ENCODE results near the gene ORC3.
"Not testable (repeated sequence)": the region's sequence is repeated elsewhere in the genome, so short reads cannot be mapped to it uniquely, and the experiment has no call there.

ORC3 gene

GRCh38 chr6:87697581-87698546 is 107.9 kb downstream of the ORC3 start:
- no peak for DNase-seq (ENCODE audit: low read depth)

- no peak for DNase-seq (ENCODE audit: low read depth)
These were observed 108.6 kb downstream of the ORC3 start for GRCh38 chr6:87698547-87699006.

- no peak for DNase-seq (ENCODE audit: low read depth)
These were observed 109.6 kb downstream of the ORC3 start for GRCh38 chr6:87699576-87699975.

GRCh38 chr6:87700397-87701343 is 110.7 kb downstream of the ORC3 start:
- DNase-seq (ENCODE audit: low read depth): no peak

DNA sequence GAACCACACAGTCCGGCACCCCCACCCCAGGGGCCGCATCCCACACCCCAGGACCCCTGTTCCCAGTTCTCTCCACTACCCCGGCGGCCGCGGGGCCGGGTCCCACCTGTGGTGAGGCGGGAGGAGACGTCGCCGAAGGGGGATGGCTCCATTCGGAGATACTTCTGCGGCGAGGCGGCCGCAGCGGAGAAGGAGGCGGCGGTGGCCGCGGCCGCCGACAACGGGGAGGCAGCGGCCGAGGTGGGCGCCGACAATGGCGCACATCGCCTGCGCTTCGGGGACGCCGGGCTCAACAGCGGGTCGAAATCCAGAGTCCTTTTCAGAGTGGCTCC is 111.4 kb downstream of the ORC3 start:
- DNase-seq (ENCODE audit: low read depth): no peak

DNA sequence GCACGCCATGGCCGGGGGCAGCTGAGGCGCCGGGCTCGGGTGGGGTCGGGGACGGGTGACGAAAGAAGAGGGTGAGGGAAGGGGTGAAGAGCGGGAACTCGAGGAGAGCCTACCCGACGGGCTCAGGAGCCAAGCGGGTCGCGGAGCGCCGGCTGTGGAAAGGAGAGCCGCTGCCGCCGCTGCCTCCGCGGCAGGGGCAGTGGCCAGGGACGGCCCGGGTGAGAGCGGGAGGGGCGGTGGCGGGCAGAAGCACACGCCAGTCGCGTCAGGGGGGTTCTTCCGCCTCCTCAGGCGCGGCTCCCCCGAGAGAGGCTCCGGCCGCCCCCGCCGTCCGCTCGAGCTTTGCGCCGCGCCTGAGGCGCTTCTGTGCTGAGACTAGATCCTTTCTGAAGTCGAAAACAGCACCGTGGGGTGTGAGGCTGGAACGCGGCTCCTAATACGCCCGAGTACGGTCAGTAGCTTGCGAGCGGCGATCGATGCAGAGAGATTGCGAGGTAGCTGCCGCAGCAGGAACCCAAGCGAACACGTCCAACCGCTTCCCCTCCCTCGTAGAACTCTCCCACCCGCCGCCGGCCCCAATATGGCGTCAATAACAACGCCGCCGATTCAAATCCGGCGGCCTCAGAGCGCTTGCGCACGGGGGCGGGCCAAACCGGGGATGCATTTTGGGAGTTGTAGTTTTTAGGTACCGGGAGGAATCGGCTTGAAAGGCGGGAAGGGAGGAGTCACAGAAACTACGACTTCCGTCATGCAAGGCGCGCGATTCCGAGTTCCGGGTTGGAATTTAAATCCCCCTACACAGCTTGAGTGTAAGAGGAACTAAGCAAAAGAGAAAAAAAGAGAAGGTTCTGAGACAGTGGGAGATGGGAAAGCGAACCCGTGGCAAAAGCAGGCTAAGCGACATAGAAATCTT is 112.0 kb downstream of the ORC3 start, which contains the start of gene AKIRIN2:
Gene AKIRIN2, minus strand, starts transcription at position 558 of the 913 bp plus-strand sequence. Its CDS starts 549 bp downstream, at position 9.
- DNase-seq (ENCODE audit: low read depth): peak; percentile 94

GRCh38 chr6:87702589-87702945 is 112.6 kb downstream of the ORC3 start:
- no peak for DNase-seq (ENCODE audit: low read depth)

GRCh38 chr6:87703039-87703438 is 113.1 kb downstream of the ORC3 start:
- not testable (repeated sequence) for DNase-seq (ENCODE audit: low read depth)

DNA sequence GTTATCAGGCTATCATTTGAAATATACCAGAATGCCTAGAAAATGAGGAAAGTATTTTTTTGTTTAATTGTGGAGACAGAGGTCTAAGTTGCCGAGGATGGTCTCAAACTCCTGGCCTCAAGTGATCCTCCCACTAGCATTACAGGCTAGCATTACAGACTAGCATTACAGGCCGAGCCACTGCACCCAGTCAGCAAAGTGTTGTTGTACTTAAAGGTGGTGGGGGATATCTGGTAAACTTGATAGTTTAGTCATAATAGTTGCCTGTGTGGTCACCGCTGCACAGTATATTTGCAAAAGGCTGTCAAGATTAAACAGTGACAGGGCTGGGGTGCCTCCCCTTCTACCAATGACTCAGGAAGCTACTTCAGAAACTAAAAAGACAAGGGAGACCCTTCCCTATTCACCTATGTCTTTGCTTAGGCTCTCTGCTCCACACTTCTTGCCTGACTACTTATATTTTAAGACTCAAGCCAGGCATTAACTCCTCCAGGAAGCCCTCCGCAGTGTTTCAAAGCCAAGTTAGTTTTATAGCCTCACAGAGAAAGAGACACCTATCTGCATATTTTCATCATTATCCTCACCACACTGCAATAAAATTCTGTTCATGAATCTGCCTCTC is 115.2 kb downstream of the ORC3 start:
- DNase-seq (ENCODE audit: low read depth): no peak

- DNase-seq (ENCODE audit: low read depth): no peak
These were observed 116.4 kb downstream of the ORC3 start for GRCh38 chr6:87706187-87706966.

- DNase-seq (ENCODE audit: low read depth): not testable (repeated sequence)
These were observed 118.9 kb downstream of the ORC3 start for GRCh38 chr6:87708581-87709427.

- DNase-seq (ENCODE audit: low read depth): no peak
These were observed 120.2 kb downstream of the ORC3 start for GRCh38 chr6:87710090-87710489.

GRCh38 chr6:87712713-87713112 is 122.8 kb downstream of the ORC3 start:
- DNase-seq (ENCODE audit: low read depth): not testable (repeated sequence)

DNA sequence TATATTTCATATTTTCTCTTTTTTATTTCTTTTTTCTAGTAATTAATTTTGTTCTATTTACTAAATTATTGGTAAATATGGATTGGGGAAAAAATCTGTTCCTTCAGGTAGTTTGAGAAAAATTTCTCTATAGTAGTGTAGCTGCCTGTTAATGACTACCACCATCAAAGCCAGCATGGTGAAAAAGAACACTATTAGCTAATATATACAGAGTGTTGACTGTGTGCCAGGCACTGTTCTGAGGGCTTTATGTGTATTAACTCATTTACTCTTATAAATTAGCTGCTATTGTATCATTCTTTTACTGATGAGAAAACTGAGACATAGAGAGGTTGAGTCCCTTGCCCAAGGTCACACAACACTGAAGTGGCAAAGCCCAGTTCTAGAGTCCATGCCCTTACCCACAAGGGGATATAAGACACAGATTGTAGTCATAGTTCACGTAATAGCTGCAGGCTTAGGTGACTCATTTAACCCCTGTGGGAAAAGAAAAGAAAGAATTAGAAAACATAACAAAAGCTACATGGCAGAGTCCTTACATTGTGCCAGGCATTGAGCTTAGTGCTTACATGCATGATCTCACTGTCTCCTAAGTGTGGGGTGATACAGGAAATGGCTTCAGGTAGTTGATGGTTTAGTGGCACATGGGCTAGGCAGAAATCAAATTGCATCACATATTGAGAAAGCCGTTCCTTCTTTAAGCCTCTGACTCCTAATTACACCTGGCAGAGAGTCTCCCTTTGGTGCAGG is 124.3 kb downstream of the ORC3 start:
- no peak for DNase-seq (ENCODE audit: low read depth)
